NCI-H345 treated with DMSO at 0.1 percent for 48 hours (cell line): ENCODE measurements around the gene UNC119B.

Source experiments
- DNase-seq: peaks from one replicate; lab custom pipeline; 2025; ENCODE audit not compliant: unreplicated experiment; lab: John Stamatoyannopoulos, UW

Gene UNC119B

GRCh38 chr12:120687578-120688289, 22.5 kb upstream of the UNC119B start:
- no peak for DNase-seq

- DNase-seq = no peak
Measured at GRCh38 chr12:120688527-120689071, 21.7 kb upstream of the UNC119B start.

- no peak for DNase-seq
Measured at GRCh38 chr12:120689397-120690082, 20.7 kb upstream of the UNC119B start.

DNA sequence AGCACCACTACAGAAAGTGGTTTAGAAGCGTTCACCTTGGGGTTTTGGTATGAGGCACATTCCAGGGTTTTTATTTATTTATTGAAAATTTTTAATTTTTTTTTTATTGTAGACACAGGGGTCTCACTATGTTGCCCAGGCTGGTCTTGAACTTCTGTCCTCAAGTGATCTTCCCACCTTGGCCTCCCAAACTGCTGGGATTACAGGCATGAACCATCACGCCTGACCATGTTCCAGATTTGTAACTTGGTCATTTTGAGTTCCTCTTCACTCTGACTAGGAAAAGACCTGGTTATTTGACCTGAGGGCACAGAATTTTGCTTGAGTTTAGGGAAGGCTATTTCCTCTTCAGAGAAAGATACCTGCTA, 20.2 kb upstream of the UNC119B start:
- no peak for DNase-seq

GRCh38 chr12:120690978-120691377, 19.3 kb upstream of the UNC119B start:
- no peak for DNase-seq

DNA sequence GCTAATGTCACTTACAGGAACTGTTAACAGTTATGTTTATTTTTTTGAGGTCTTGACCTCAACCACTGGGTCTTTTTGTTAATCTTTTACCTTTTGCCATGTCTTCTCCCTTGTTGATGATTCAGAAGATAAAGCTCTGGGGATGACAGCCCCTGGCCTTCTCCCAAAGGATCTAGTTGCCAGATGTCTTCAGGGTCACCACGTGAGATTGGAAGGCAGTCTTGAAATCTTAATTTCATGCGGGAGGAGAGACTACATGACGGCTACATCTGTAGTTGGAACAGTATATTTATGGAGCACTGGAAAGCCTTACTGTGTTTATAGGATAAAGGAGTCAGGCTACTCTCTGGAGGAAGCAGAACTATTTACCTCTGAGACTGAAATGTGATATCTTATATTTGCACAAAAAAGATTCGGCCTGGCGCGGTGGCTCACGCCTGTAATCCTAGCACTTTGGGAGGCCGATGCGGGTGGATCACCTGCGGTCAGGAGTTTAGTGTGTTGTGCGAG, 17.7 kb upstream of the UNC119B start:
- DNase-seq = no peak

DNA sequence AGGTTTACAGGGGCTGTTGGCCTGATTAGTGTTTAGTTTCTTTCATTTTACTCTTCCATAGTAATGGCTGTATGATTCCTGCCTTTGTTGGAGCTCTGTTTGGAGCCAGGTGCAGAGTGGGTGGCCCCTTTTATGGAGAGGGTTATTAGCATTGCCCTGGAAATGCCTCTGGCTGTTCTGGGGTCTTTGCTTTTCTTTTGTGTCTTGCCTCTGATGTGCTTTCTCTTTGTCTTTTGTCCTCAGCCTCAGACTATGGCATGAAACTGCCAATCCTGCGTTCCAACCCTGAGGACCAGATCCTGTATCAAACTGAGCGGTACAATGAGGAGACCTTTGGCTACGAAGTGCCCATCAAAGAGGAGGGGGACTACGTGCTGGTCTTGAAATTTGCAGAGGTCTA, 16.4 kb upstream of the UNC119B start:
- no peak for DNase-seq

- no peak for DNase-seq
Measured at GRCh38 chr12:120696626-120697025, 13.6 kb upstream of the UNC119B start.

DNA sequence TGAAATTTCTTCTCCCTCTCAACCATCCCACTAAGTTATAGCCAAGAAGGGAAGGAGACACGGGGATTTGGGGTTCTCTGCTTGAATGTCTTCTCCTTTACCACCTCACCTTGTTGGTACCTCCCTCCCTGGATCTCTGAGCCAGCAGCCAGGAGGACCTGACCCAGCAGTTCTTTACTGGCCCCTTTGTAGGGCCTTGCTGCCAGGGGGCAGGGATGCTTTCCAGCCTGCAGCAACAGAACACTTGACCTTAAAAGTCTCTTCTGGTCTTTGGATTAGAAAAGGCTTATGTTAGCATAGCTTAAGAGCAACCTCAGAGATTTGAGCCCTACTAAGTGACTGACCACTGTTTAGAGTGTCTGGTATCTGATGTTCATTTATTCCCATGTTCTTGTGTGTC, 12.9 kb upstream of the UNC119B start:
- no peak for DNase-seq

DNA sequence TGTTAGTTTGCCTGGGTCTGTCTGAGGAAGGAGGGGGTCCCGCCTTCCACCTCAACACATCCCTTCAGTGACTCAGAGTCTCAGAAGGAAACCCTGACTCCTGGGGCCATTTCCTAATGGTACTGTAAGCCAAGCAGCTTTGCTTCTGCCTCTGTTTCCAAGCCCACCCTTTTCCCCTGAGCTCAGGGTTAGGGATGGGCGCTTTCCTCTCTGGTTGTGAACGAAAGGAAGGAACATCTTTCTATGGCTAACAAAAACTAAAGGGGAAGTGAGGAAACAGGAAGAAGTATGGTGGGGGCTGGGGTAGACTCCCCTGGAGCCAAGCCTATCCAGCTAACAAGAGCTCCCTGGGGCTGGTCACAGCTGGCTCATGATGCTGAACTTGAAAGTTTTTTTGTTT, 11.6 kb upstream of the UNC119B start:
- DNase-seq = no peak

- DNase-seq = no peak
Measured at GRCh38 chr12:120699553-120699952, 10.7 kb upstream of the UNC119B start.

- DNase-seq = no peak
Measured at GRCh38 chr12:120700886-120701285, 9.4 kb upstream of the UNC119B start.

DNA sequence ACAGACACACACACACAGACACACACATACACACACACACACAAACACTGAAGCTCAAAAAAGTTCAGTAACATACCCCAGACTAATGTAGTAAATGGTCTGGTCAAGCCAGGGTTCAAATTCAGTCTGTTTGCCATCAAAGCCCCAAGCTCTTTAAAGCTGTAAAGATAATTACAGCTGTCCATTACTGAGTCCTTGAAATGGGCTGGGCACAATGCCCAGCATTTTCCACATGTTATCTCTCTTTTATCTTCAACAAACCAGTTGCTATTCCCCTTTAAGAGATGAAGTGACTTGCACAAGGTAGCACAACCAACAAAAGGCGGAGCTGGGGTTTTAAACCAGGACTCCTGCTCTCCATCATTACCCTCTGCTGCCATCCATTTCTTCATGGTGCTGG, 7.6 kb upstream of the UNC119B start:
- no peak for DNase-seq

GRCh38 chr12:120703311-120703942, 6.8 kb upstream of the UNC119B start:
- DNase-seq = no peak

DNA sequence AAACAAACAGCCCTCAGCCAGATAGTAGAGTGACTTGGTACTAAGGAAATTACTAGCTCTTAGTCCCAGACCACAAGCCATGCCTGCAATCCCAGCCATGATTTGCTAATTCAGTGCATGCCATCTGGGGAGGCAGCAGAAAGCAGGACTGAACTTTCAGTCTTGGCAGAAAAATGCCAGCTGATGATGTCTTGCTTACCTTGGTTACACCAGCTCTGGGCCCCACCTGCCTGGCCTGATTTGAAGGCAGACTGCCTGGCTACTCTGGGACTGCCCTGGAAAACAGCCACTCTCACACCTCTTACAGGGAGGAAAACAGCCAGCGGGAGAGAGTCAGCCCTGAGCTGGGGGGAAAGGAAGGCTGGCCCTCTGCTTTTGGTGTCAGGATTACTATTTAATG, 4.6 kb upstream of the UNC119B start:
- DNase-seq = no peak

GRCh38 chr12:120706029-120706428, 4.2 kb upstream of the UNC119B start:
- no peak for DNase-seq

DNA sequence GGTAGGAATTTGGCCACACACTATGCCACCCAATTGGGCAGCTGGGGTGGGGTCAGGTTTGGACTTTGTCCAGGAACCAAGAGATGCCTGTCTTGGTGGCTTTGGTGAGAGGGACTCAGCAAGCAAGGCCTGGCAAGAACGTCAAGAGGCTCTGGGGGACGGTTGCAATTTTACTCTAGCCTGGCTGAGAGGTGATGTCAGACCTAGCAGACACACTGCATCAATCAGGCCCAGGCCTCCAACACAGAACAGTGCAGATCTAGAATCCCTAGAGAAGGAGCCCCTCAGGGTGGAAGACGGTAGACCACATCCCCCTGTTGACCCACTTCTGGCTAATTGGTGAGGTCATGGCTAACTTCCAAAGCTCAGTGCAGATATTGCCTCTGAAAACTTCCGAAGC, 1.6 kb upstream of the UNC119B start:
- DNase-seq = no peak

- DNase-seq = no peak
Measured at GRCh38 chr12:120710805-120711296, 593 bp downstream of the UNC119B start.

- no peak for DNase-seq
Measured at GRCh38 chr12:120711411-120711810, 1.2 kb downstream of the UNC119B start.

- DNase-seq = no peak
Measured at GRCh38 chr12:120712610-120713009, 2.4 kb downstream of the UNC119B start.

DNA sequence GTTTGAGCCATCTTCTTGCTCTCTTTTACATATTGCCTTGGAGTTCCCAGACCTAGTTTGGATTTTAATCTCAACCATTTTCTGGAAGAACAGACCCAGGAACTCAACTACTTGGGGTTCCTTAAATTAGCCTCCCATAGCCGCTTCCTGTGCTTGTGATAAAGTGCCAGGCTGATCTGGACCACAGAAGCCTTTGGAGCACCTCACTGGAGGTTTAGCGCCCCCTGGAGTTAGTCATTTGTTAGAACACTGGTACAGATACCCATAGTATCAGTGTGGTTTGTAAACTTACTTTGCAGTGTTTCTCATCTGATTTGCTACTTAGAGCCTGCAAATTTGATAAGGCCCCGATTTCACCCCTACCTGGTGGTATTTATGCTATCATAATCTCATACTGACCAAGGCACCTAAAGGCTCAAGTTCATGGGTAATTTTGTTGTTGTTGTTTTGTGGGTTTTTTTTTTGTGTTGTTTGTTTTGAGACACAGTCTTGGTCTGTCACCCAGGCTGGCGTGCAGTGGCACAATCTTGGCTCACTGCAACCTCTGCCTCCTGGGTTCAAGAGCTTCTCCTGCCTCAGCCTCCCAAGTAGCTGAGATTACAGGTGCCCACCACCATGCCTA, 3.7 kb downstream of the UNC119B start:
- peak; percentile 66 for DNase-seq
